Endodermal cell (in vitro differentiated cells): Measurements from ENCODE around the gene UNC93B1. TPM values are rescaled to one million over a fixed set of nuclear protein-coding genes. Genes with fewer than 3 reads are reported as not detected.

Experiments
- DNase-seq: peaks from one replicate; pipeline ENCODE4 v3.0.0-alpha.2; 2017
- H3K27ac ChIP-seq: 2 replicates; pipeline ENCODE4 v1.5.1; 2013; ENCODE audit warnings: mild to moderate bottlenecking, low read depth, low read length, moderate library complexity
- H3K27me3 ChIP-seq: 2 replicates; pipeline ENCODE4 v1.6.1; 2013; ENCODE audit warnings: mild to moderate bottlenecking, low read length, moderate library complexity; ENCODE audit not compliant: insufficient read depth, control insufficient read depth, poor library complexity, severe bottlenecking
- H3K36me3 ChIP-seq: 2 replicates; pipeline ENCODE4 v1.7.0; 2013; ENCODE audit warnings: mild to moderate bottlenecking, low read length, moderate library complexity; ENCODE audit not compliant: control insufficient read depth, insufficient read depth
- H3K4me1 ChIP-seq: one replicate; pipeline ENCODE4 v1.7.0; 2013; ENCODE audit warnings: low read length; ENCODE audit not compliant: control insufficient read depth, insufficient read depth
- H3K4me3 ChIP-seq: 2 replicates; pipeline ENCODE4 v1.5.1; 2013; ENCODE audit warnings: mild to moderate bottlenecking, low read length, moderate library complexity
- H3K9ac ChIP-seq: 2 replicates; pipeline ENCODE4 v1.6.1; 2013; ENCODE audit warnings: mild to moderate bottlenecking, low read length, moderate library complexity; ENCODE audit not compliant: poor library complexity, severe bottlenecking; ENCODE audit errors: extremely low read depth
- H3K9me3 ChIP-seq: 2 replicates; pipeline ENCODE4 v1.6.1; 2013; ENCODE audit warnings: mild to moderate bottlenecking, low read length, moderate library complexity; ENCODE audit not compliant: control insufficient read depth
- H3K27ac Mint-ChIP-seq: 2 replicates; pipeline ENCODE4 v1.8.0; 2020; ENCODE audit warnings: mixed read lengths
- H3K27me3 Mint-ChIP-seq: 2 replicates; pipeline ENCODE4 v1.8.0; 2021; ENCODE audit warnings: mild to moderate bottlenecking, mixed read lengths; ENCODE audit not compliant: insufficient read depth
- H3K36me3 Mint-ChIP-seq: 2 replicates; pipeline ENCODE4 v1.8.0; 2020; ENCODE audit warnings: low read depth, mixed read lengths
- H3K4me1 Mint-ChIP-seq: 2 replicates; pipeline ENCODE4 v1.8.0; 2020; ENCODE audit warnings: mixed read lengths
- H3K4me3 Mint-ChIP-seq: 2 replicates; pipeline ENCODE4 v1.8.0; 2020; ENCODE audit warnings: mild to moderate bottlenecking, moderate library complexity, mixed read lengths
- H3K9me3 Mint-ChIP-seq: 2 replicates; pipeline ENCODE4 v1.8.0; 2020; ENCODE audit warnings: mild to moderate bottlenecking, mixed read lengths
- CTCF ChIP-seq: fragments of 200-600 bp; sonication (generic); conservative IDR thresholded peaks from 2 replicates; pipeline ENCODE4 v1.5.0; 2021; ENCODE audit warnings: antibody characterized with exemption, mild to moderate bottlenecking
- WGBS, 2 experiments: methylation state at CpG; one replicate each; pipeline versions ENCODE4 v1.1.5 to v1.1.7; 2013; ENCODE audit warnings: missing lambda C conversion rate in 2 of 2, mixed read lengths in 1 of 2; ENCODE audit not compliant: insufficient coverage in 1 of 2, insufficient read length in 1 of 2; 5-methylcytosine and 5-hydroxymethylcytosine counted together
- total RNA-seq, 2 donors: library from RNA; stranded (reverse); fragmentation: NEBNext Ultra II Directional in 1 of 2; extraction: Animal tissue kit (Norgen Biotek cat#: 25700) in 1 of 2; gene quantifications; 2 replicates in 1 of 2; 3 replicates in 1 of 2; pipeline ENCODE4 v1.2.1, GENCODE V29; 2021

Gene UNC93B1
- total RNA-seq, 2 donors from 2014 or later: 27.1 to 32.0 TPM

GRCh38 chr11:68033708-68034045 is 29.8 kb upstream of the UNC93B1 start:
- Histone ChIP-seq H3K9ac (no peak overlapping the region), H3K4me3 (no peak overlapping the region)
- WGBS, 2 experiments: 95 to 97% methylated on average over 10 to 12 of the region's 12 CpGs

GRCh38 chr11:68032997-68033707 is 29.3 kb upstream of the UNC93B1 start:
- no peak for TF ChIP-seq CTCF
- Mint-ChIP-seq H3K4me3 (no peak overlapping the region), H3K4me1 (peaks cover 4% of the 10 kb centered on the region), H3K9me3 (peaks cover 16% of the 10 kb centered on the region), H3K27ac (no peak overlapping the region), H3K27me3 (no peaks in the 10 kb centered on the region), H3K36me3 (peaks cover 16% of the 10 kb centered on the region)
- Histone ChIP-seq H3K4me3 (no peak overlapping the region), H3K36me3 (peaks cover 26% of the 10 kb centered on the region), H3K9me3 (peaks cover 7% of the 10 kb centered on the region), H3K27ac (no peak overlapping the region), H3K4me1 (peaks cover 1% of the 10 kb centered on the region), H3K27me3 (no peaks in the 10 kb centered on the region), H3K9ac (no peak overlapping the region)
- DNase-seq: no peak
- 95 to 96% methylated on average over 17 to 29 of the region's 29 CpGs for WGBS, 2 experiments

More at GRCh38 chr11:68033708-68034045, 29.8 kb upstream of the UNC93B1 start:
- Histone ChIP-seq H3K9me3 (peaks cover 7% of the 10 kb centered on the region), H3K36me3 (peaks cover 26% of the 10 kb centered on the region), H3K4me1 (peaks cover 6% of the 10 kb centered on the region), H3K27me3 (no peaks in the 10 kb centered on the region), H3K27ac (no peak overlapping the region)
- Mint-ChIP-seq H3K4me1 (peaks cover 4% of the 10 kb centered on the region), H3K27ac (no peak overlapping the region), H3K36me3 (peaks cover 16% of the 10 kb centered on the region), H3K4me3 (no peak overlapping the region), H3K9me3 (peaks cover 15% of the 10 kb centered on the region), H3K27me3 (no peaks in the 10 kb centered on the region)
- DNase-seq: no peak
- TF ChIP-seq CTCF: no peak

GRCh38 chr11:68032003-68032402 is 28.1 kb upstream of the UNC93B1 start:
- Histone ChIP-seq H3K4me3 (peak overlapping the region; percentile 98), H3K9ac (no peak overlapping the region), H3K4me1 (no peaks in the 10 kb centered on the region), H3K27ac (no peak overlapping the region), H3K9me3 (peaks cover 7% of the 10 kb centered on the region), H3K27me3 (no peaks in the 10 kb centered on the region), H3K36me3 (peaks cover 26% of the 10 kb centered on the region)
- Mint-ChIP-seq H3K4me3 (peak overlapping the region; percentile 84), H3K36me3 (peaks cover 16% of the 10 kb centered on the region), H3K4me1 (peaks cover 4% of the 10 kb centered on the region), H3K9me3 (peaks cover 16% of the 10 kb centered on the region), H3K27ac (peak overlapping the region; percentile 78), H3K27me3 (no peaks in the 10 kb centered on the region)
- no peak for DNase-seq
- no peak for TF ChIP-seq CTCF
- 83 to 100% methylated on average over 6 to 9 of the region's 9 CpGs for WGBS, 2 experiments
